HCT116 (cell line): Measurements from ENCODE around the gene PIGN. TPM values are rescaled to one million over a fixed set of nuclear protein-coding genes. Genes with fewer than 3 reads are reported as not detected.

Experiments
- ATAC-seq: fragments of 200-7000 bp; cut with Tn5 transposase; 2 replicates; pipeline ENCODE4 v1.9.1; 2020; ENCODE audit warnings: mild to moderate bottlenecking, moderate library complexity
- BruUV-seq: library from RNA; stranded (reverse); fragments of 400-500 nt; replicated peaks from 2 replicates; lab custom pipeline; 2021; lab: Mats Ljungman, UMichigan
- CTCF ChIA-PET: fragments of 300-600 bp; sonication (Branson Sonifier 250); formaldehyde crosslinking; loops from one replicate; lab custom pipeline; 2021; ENCODE audit warnings: antibody characterized with exemption; lab: Charles Lee
- POLR2A ChIA-PET: fragments of 300-600, 350-600 bp; sonication (Branson Sonifier 250); formaldehyde crosslinking; loops from one replicate; lab custom pipeline; 2021; ENCODE audit warnings: antibody characterized with exemption; lab: Charles Lee
- RAD21 ChIA-PET, 2 experiments: fragments of 300-600 bp; sonication (Branson Sonifier 250); formaldehyde crosslinking; loops; one replicate each; lab custom pipeline; 2023; ENCODE audit warnings: low total read pairs in 2 of 2; ENCODE audit not compliant: uncharacterized antibody in 2 of 2, unreplicated experiment in 2 of 2, low non-redundant PET in 1 of 2; lab: Charles Lee
- DNase-seq: peaks from one replicate; pipeline ENCODE4 v3.0.0-alpha.2; 2010; ENCODE audit warnings: low read depth, low spot score
- H2AFZ ChIP-seq: fragments of 200-600 bp; shearing (Covaris generic), sonication (generic); 2 replicates; pipeline ENCODE4 v1.6.1; 2017; ENCODE audit warnings: low read depth, mixed run types, mixed read lengths, antibody characterized with exemption, low read length; ENCODE audit not compliant: poor library complexity, severe bottlenecking
- H3K27ac ChIP-seq: 2 replicates; pipeline ENCODE4 v1.5.1; 2012; ENCODE audit warnings: low read depth, low read length
- H3K27me3 ChIP-seq: fragments of 200-600 bp; sonication (generic); 2 replicates; pipeline ENCODE4 v1.6.1; 2016; ENCODE audit warnings: mixed run types, low read length, mixed read lengths; ENCODE audit not compliant: insufficient read depth
- H3K36me3 ChIP-seq, 2 experiments: fragments of 200-500 bp in 1 of 2; fragments of 200-600 bp in 1 of 2; sonication (Bioruptor generic) in 1 of 2; sonication (generic) in 1 of 2; 2 replicates each; pipeline versions ENCODE4 v1.5.1 to v1.6.1; 2014 to 2016; ENCODE audit warnings: low read length in 2 of 2, inconsistent platforms in 1 of 2, mixed read lengths in 1 of 2, mixed run types in 1 of 2; ENCODE audit not compliant: insufficient read depth in 2 of 2, control insufficient read depth in 1 of 2
- H3K4me1 ChIP-seq, 2 experiments: fragments of 200-600 bp in 1 of 2; sonication (generic) in 1 of 2; 2 replicates each; pipeline versions ENCODE4 v1.5.1 to v1.6.1; 2012 to 2017; ENCODE audit warnings: low read length in 2 of 2, inconsistent platforms in 1 of 2, mild to moderate bottlenecking in 1 of 2, mixed read lengths in 1 of 2, mixed run types in 1 of 2, moderate library complexity in 1 of 2; ENCODE audit not compliant: insufficient read depth in 2 of 2, control insufficient read depth in 1 of 2
- H3K4me2 ChIP-seq: fragments of 200-600 bp; sonication (generic); 2 replicates; pipeline ENCODE4 v1.6.1; 2017; ENCODE audit warnings: mixed run types, low read length, mixed read lengths
- H3K4me3 ChIP-seq, 2 experiments: fragments of 200-600 bp in 1 of 2; sonication (generic) in 1 of 2; replicated peaks in 1 of 2; 2 replicates each; pipeline ENCODE4 v1.5.1; 2011 to 2016; ENCODE audit warnings: low read length in 2 of 2, control low read depth in 1 of 2, low read depth in 1 of 2, mild to moderate bottlenecking in 1 of 2, mixed read lengths in 1 of 2, mixed run types in 1 of 2
- H3K79me2 ChIP-seq: fragments of 200-600 bp; sonication (generic); 2 replicates; pipeline ENCODE4 v1.6.1; 2017; ENCODE audit warnings: mild to moderate bottlenecking, mixed run types, low read length, moderate library complexity, mixed read lengths; ENCODE audit not compliant: insufficient read depth
- H3K9ac ChIP-seq: fragments of 200-600 bp; sonication (generic); 2 replicates; pipeline ENCODE4 v1.6.1; 2016; ENCODE audit warnings: low read length, mixed read lengths
- H3K9me2 ChIP-seq: fragments of 200-600 bp; sonication (generic), shearing (Covaris generic); 2 replicates; pipeline ENCODE4 v1.6.1; 2017; ENCODE audit warnings: mixed run types, mild to moderate bottlenecking, moderate library complexity; ENCODE audit not compliant: insufficient read depth
- H3K9me3 ChIP-seq, 2 experiments: fragments of 200-500 bp in 1 of 2; fragments of 200-600 bp in 1 of 2; sonication (Bioruptor generic) in 1 of 2; sonication (generic) in 1 of 2; 2 replicates each; pipeline ENCODE4 v1.6.1; 2014 to 2017; ENCODE audit warnings: low read length in 2 of 2, mixed read lengths in 2 of 2, inconsistent platforms in 1 of 2, low read depth in 1 of 2, mild to moderate bottlenecking in 1 of 2, mixed run types in 1 of 2, moderate library complexity in 1 of 2; ENCODE audit not compliant: control insufficient read depth in 1 of 2, insufficient read depth in 1 of 2
- H4K20me1 ChIP-seq: fragments of 200-600 bp; sonication (generic), shearing (Covaris generic); 2 replicates; pipeline ENCODE4 v1.6.1; 2017; ENCODE audit warnings: mixed run types, mild to moderate bottlenecking, moderate library complexity; ENCODE audit not compliant: insufficient read depth
- ATF3 ChIP-seq: IDR thresholded peaks from 2 replicates; pipeline ENCODE4 v1.6.1; 2012
- EZH2 ChIP-seq: fragments of 200-600 bp; sonication (generic); IDR thresholded peaks from 2 replicates; pipeline ENCODE4 v1.6.1; 2017; ENCODE audit warnings: antibody characterized with exemption, mixed run types
- FOSL1 ChIP-seq: IDR thresholded peaks from 2 replicates; pipeline ENCODE4 v1.6.1; 2012; ENCODE audit warnings: low read depth
- JUND ChIP-seq: IDR thresholded peaks from 2 replicates; pipeline ENCODE4 v1.6.1; 2012
- POLR2A ChIP-seq: IDR thresholded peaks from 2 replicates; pipeline ENCODE4 v1.7.0; 2011; ENCODE audit warnings: borderline replicate concordance; ENCODE audit not compliant: insufficient read depth, insufficient read length; ENCODE audit errors: extremely low read depth
- REST ChIP-seq: IDR thresholded peaks from 2 replicates; pipeline ENCODE4 v1.6.1; 2012; ENCODE audit warnings: low read depth
- SIN3A ChIP-seq: IDR thresholded peaks from 2 replicates; pipeline ENCODE4 v1.6.1; 2012; ENCODE audit warnings: low read depth
- SRF ChIP-seq: IDR thresholded peaks from 2 replicates; pipeline ENCODE4 v1.6.1; 2012; ENCODE audit warnings: low read depth
- TCF7L2 ChIP-seq: IDR thresholded peaks from 2 replicates; pipeline ENCODE4 v1.7.0; 2011; ENCODE audit warnings: borderline replicate concordance, inconsistent platforms; ENCODE audit not compliant: insufficient read depth, insufficient read length; ENCODE audit errors: extremely low read depth
- YY1 ChIP-seq: IDR thresholded peaks from 2 replicates; pipeline ENCODE4 v1.6.1; 2011; ENCODE audit warnings: low read length, low read depth, moderate library complexity, mild to moderate bottlenecking; ENCODE audit not compliant: insufficient replicate concordance; ENCODE audit errors: extremely low read depth
- intact Hi-C: fragments of 100-400 bp; cut with micrococcal nuclease; formaldehyde crosslinking; loops from 2 replicates; pipeline ENCODE4 v1.10.0; 2022
- total RNA-seq: library from RNA; stranded (reverse); gene quantifications from one replicate; pipeline ENCODE4 v1.2.1, GENCODE V29; 2021; ENCODE audit not compliant: unreplicated experiment

The PIGN gene
- total RNA-seq, 1 experiment from 2014 or later, result 12.2 TPM

- Histone ChIP-seq H3K36me3 (no peaks in the 10 kb centered on the region), H3K79me2 (no peaks in the 10 kb centered on the region), H3K9me2 (no peaks in the 10 kb centered on the region), H2AFZ (no peak overlapping the region), H3K9me3 (no peaks in the 10 kb centered on the region), H3K4me3 (no peak overlapping the region), H3K27ac (no peak overlapping the region), H3K9ac (no peak overlapping the region), H4K20me1 (0 out of 2 replicates have a peak, but pooled peaks cover 3% of the 10 kb centered on the region), H3K27me3 (no peaks in the 10 kb centered on the region), H3K4me1 (no peaks in the 10 kb centered on the region), H3K4me2 (no peak overlapping the region)
- BruUV-seq, result no TSS peak
- ChIA-PET POLR2A (no interaction called here), RAD21 (no interaction called here), CTCF (no interaction called here)
- DNase-seq (no peak), ATAC-seq (no peak)
- TF ChIP-seq SIN3A (no peak), REST (no peak), ATF3 (no peak), JUND (no peak), YY1 (no peak), TCF7L2 (no peak), EZH2 (no peak), SRF (no peak), POLR2A (no peak), FOSL1 (no peak)
- intact Hi-C loops, result no loop called here
Observed at GRCh38 chr18:62151068-62151771, 35.6 kb downstream of the PIGN start.
